ENCODE data around the gene NEO1.

NEO1 gene

GRCh38 chr15:73127302-73127936 lies 75.2 kb downstream of the NEO1 start:
- TF ChIP-seq EZH2 (IDR thresholded peaks at IDR 0.05), result no peak
- peak; percentile 56 for TF ChIP-seq FOXP2 (optimal IDR thresholded peaks at IDR 0.05; ENCODE audit: control extremely low read depth, extremely low read length, insufficient read depth)
- DNase-seq (ENCODE audit: low read depth, low spot score), result no peak
- Histone ChIP-seq H3K9ac (ENCODE audit: insufficient read length) (no peak overlapping the region), H3K36me3 (ENCODE audit: insufficient read depth, low read length) (no peaks in the 10 kb centered on the region), H3K4me3 (no peak overlapping the region), H3K27ac (no peak overlapping the region), H3K9me3 (ENCODE audit: low read depth, low read length) (no peaks in the 10 kb centered on the region)

DNA sequence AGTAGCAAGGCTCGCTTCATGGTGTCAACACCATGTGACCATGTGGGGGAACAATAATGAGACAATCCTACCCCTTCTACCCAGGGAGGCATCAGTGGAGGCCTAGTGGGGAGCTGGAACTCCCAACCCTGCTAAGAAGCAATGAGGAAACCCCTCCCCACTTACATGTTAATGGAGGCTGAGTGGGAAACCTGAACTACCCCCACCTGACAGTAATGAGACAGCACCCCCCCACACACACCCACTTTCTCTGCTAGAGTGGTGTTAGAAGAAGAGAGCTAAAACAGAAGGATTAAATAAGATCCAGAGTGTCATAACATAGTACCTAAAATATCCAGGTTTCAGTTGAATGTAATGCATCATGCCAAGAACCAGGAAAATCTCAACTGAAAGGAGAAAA lies 78.6 kb downstream of the NEO1 start:
- Histone ChIP-seq H3K27ac (no peak overlapping the region), H3K9ac (ENCODE audit: insufficient read length) (no peak overlapping the region), H3K36me3 (ENCODE audit: insufficient read depth, low read length) (no peaks in the 10 kb centered on the region), H3K9me3 (ENCODE audit: low read depth, low read length) (no peaks in the 10 kb centered on the region), H3K4me3 (no peak overlapping the region)
- TF ChIP-seq FOXP2 (optimal IDR thresholded peaks at IDR 0.05; ENCODE audit: control extremely low read depth, extremely low read length, insufficient read depth) (no peak), POLR2AphosphoS5 (IDR thresholded peaks at IDR 0.05; ENCODE audit: borderline replicate concordance, low read depth, low read length) (no peak), EZH2 (IDR thresholded peaks at IDR 0.05) (no peak)
- DNase-seq (ENCODE audit: low read depth, low spot score), result no peak

DNA sequence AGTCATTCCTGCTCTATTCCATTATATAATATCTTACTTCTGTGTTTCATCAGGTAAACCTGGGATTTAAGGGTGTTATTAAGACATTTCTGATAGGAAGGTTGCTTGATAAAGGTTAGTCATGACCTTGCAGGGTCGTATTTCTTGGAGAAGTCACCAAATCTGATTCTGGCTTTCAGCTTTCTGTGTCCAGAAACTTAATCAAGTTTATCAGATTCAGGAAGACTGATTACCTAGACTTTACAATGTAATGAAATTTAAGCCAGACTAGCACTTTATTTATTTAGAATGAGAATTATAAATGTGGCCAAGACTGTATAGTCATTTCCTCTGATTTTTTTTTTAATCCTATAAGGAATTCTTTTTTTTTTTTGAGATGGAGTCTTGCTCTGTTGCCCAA lies 81.9 kb downstream of the NEO1 start:
- Histone ChIP-seq H3K9ac (ENCODE audit: insufficient read length) (no peak overlapping the region), H3K27ac (no peak overlapping the region), H3K4me3 (no peak overlapping the region), H3K9me3 (ENCODE audit: low read depth, low read length) (no peaks in the 10 kb centered on the region), H3K36me3 (ENCODE audit: insufficient read depth, low read length) (no peaks in the 10 kb centered on the region)
- no peak for TF ChIP-seq EZH2 (IDR thresholded peaks at IDR 0.05)
- no peak for TF ChIP-seq FOXP2 (optimal IDR thresholded peaks at IDR 0.05; ENCODE audit: control extremely low read depth, extremely low read length, insufficient read depth)
- TF ChIP-seq POLR2AphosphoS5 (IDR thresholded peaks at IDR 0.05; ENCODE audit: borderline replicate concordance, low read depth, low read length), result no peak
- no peak for DNase-seq (ENCODE audit: low read depth, low spot score)

GRCh38 chr15:73139041-73139743 lies 86.9 kb downstream of the NEO1 start:
- Histone ChIP-seq H3K36me3 (ENCODE audit: insufficient read depth, low read length) (no peaks in the 10 kb centered on the region), H3K9ac (ENCODE audit: insufficient read length) (no peak overlapping the region)

GRCh38 chr15:73139744-73140553 lies 87.7 kb downstream of the NEO1 start:
- Histone ChIP-seq H3K36me3 (ENCODE audit: insufficient read depth, low read length) (no peaks in the 10 kb centered on the region), H3K9me3 (ENCODE audit: low read depth, low read length) (no peaks in the 10 kb centered on the region), H3K9ac (ENCODE audit: insufficient read length) (no peak overlapping the region), H3K4me3 (peak overlapping the region; percentile 48; the same call in 1 of the 2 replicates), H3K27ac (peak overlapping the region; percentile 70; the same call in 1 of the 2 replicates)
- no peak for TF ChIP-seq FOXP2 (optimal IDR thresholded peaks at IDR 0.05; ENCODE audit: control extremely low read depth, extremely low read length, insufficient read depth)
- no peak for TF ChIP-seq EZH2 (IDR thresholded peaks at IDR 0.05)
- no peak for TF ChIP-seq POLR2AphosphoS5 (IDR thresholded peaks at IDR 0.05; ENCODE audit: borderline replicate concordance, low read depth, low read length)
- no peak for DNase-seq (ENCODE audit: low read depth, low spot score)

More at GRCh38 chr15:73139041-73139743, 86.9 kb downstream of the NEO1 start:
- DNase-seq (ENCODE audit: low read depth, low spot score), result no peak
- Histone ChIP-seq H3K27ac (peak overlapping the region; percentile 70), H3K4me3 (peak overlapping the region; percentile 40), H3K9me3 (ENCODE audit: low read depth, low read length) (no peaks in the 10 kb centered on the region)
- TF ChIP-seq POLR2AphosphoS5 (IDR thresholded peaks at IDR 0.05; ENCODE audit: borderline replicate concordance, low read depth, low read length) (no peak), EZH2 (IDR thresholded peaks at IDR 0.05) (no peak), FOXP2 (optimal IDR thresholded peaks at IDR 0.05; ENCODE audit: control extremely low read depth, extremely low read length, insufficient read depth) (no peak)

DNA sequence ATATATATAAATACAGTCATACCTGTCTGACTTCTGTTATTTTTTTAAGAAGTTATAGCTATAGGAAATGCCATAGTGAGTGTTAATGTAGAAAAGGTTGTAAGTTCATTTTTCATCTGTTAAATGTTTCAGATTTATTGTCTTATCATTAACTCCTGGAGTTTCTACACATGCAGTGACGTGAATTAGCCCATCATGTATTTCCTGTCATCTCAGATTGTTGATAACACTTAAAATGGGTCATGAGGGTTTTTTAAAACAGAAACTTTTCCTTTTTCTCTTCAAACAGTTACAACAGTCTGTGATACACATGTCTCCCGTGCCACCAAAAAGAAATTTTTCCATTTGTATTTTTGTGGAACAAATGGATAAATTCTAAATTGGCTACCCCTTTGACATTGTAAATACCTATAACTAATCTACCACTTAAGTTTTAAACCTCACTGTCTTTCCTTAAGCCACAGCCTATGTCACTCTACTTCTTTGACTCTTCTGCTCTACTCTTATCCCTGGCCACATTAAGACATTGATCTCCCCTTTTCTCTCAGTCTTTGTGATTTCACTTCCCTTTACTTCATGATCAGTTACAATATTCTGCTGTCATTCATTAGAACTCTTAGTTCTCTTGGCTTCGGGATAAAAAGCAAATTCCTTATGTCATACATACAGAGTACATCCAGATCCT lies 89.1 kb downstream of the NEO1 start:
- H3K27ac ChIP-seq, result no peak overlapping the region
- H3K4me3 ChIP-seq, result no peak overlapping the region
- H3K36me3 ChIP-seq (ENCODE audit: insufficient read depth, low read length), result no peaks in the 10 kb centered on the region
- TF ChIP-seq FOXP2 (optimal IDR thresholded peaks at IDR 0.05; ENCODE audit: control extremely low read depth, extremely low read length, insufficient read depth) (no peak), EZH2 (IDR thresholded peaks at IDR 0.05) (no peak), POLR2AphosphoS5 (IDR thresholded peaks at IDR 0.05; ENCODE audit: borderline replicate concordance, low read depth, low read length) (no peak)
- H3K9me3 ChIP-seq (ENCODE audit: low read depth, low read length), result no peaks in the 10 kb centered on the region
- DNase-seq (ENCODE audit: low read depth, low spot score), result no peak
- H3K9ac ChIP-seq (ENCODE audit: insufficient read length), result no peak overlapping the region

DNA sequence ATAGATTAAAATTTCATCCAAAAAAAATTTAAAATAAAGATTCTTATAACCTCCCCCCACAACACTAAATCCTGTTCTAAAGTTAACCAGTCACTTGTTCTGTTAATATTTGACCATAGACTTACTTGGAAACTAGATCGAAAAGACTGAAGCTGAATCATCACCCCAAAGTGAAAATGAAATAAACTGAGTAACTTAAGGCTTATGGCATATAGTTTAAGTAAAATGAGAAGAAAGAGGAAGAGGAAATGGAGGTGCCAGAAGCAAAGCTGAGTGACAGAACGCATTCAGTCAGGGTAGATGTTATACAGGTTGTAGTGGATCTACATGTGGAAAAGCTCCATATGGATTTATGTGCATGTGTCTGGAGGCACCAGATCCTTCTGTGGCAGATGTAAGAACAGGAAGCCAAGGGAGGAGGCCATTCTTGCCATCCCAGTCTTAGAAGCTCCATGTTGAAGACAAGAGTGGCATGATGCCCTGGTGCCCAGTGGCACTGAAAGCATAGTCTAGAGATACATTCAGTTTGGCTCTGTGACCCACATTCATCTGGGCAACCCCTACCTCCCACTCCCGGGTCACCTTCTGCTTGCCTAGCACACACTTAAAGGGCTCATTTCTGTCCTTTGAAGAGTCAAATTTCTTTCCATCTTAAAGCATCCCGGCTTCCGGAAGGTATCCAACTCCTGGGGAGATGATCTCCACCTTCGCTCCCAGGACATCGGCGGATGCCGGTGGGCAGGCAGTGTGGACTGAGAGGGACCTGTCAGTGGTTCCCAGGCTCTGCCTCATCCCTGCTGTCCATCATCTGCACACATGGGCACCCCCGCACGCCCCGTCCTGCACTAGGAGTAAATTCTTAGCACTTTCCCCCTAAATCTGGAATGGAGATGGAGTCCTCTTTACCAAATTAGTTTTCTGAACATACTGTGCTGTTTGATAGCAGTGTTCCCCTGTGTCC lies 90.8 kb downstream of the NEO1 start:
- H3K9me3 ChIP-seq (ENCODE audit: low read depth, low read length), result no peaks in the 10 kb centered on the region
- no peaks in the 10 kb centered on the region for H3K36me3 ChIP-seq (ENCODE audit: insufficient read depth, low read length)
- H3K9ac ChIP-seq (ENCODE audit: insufficient read length), result no peak overlapping the region
- H3K27ac ChIP-seq, result no peak overlapping the region
- no peak overlapping the region for H3K4me3 ChIP-seq
- DNase-seq (ENCODE audit: low read depth, low spot score), result no peak
- TF ChIP-seq EZH2 (IDR thresholded peaks at IDR 0.05) (no peak), FOXP2 (optimal IDR thresholded peaks at IDR 0.05; ENCODE audit: control extremely low read depth, extremely low read length, insufficient read depth) (no peak), POLR2AphosphoS5 (IDR thresholded peaks at IDR 0.05; ENCODE audit: borderline replicate concordance, low read depth, low read length) (no peak)

Data from SK-N-MC (cell line).